HepG2 (cell line): ENCODE data around the gene HDDC3. TPM values are rescaled to one million over a fixed set of nuclear protein-coding genes. Genes with fewer than 3 reads are reported as not detected.

ENCODE experiments used
- DMTF1 ChIP-seq: sonication (generic); formaldehyde crosslinking; IDR thresholded peaks from 2 replicates; pipeline ENCODE4 v1.4.0; 2020; ENCODE audit warnings: mild to moderate bottlenecking, missing genetic modification reagents
- FOXA3 ChIP-seq: IDR thresholded peaks from 2 replicates; pipeline ENCODE4 v1.6.1; 2016; ENCODE audit warnings: missing genetic modification reagents, missing compliant biosample characterization
- MEF2D ChIP-seq: sonication (generic); formaldehyde crosslinking; IDR thresholded peaks from 2 replicates; pipeline ENCODE4 v1.5.1; 2020; ENCODE audit warnings: mild to moderate bottlenecking, missing genetic modification reagents
- MTF1 ChIP-seq: sonication (generic); formaldehyde crosslinking; IDR thresholded peaks from 2 replicates; pipeline ENCODE4 v1.5.0; 2020; ENCODE audit warnings: missing genetic modification reagents
- NFKB2 ChIP-seq: sonication (generic); formaldehyde crosslinking; IDR thresholded peaks from 2 replicates; pipeline ENCODE4 v1.4.0; 2020; ENCODE audit warnings: missing genetic modification reagents, borderline replicate concordance
- ZFP37 ChIP-seq: sonication (generic); formaldehyde crosslinking; IDR thresholded peaks from 2 replicates; pipeline ENCODE4 v1.4.0; 2020; ENCODE audit warnings: missing genetic modification reagents, borderline replicate concordance
- ZNF496 ChIP-seq: sonication (generic); formaldehyde crosslinking; IDR thresholded peaks from 2 replicates; pipeline ENCODE4 v1.8.1; 2023; ENCODE audit warnings: mild to moderate bottlenecking, moderate library complexity, missing genetic modification reagents; ENCODE audit not compliant: insufficient replicate concordance
- ZNF747 ChIP-seq: sonication (generic); formaldehyde crosslinking; IDR thresholded peaks from 2 replicates; pipeline ENCODE4 v1.8.1; 2023; ENCODE audit warnings: missing genetic modification reagents, mild to moderate bottlenecking, borderline replicate concordance
- ZSCAN22 ChIP-seq: sonication (generic); formaldehyde crosslinking; IDR thresholded peaks from 2 replicates; pipeline ENCODE4 v1.4.0; 2020; ENCODE audit warnings: mild to moderate bottlenecking, missing genetic modification reagents
- polyA plus RNA-seq, 8 experiments: library from polyadenylated mRNA; depleted of rRNA in 3 of 8; stranded (reverse) in 7 of 8; unstranded in 1 of 8; fragments of >200 nt; fragmentation: Illumina TruSeq in 4 of 8; extraction: Trizol in 4 of 8; gene quantifications; 2 replicates each; pipeline versions ENCODE4 v1.2.1 to v1.2.3, GENCODE V29; 2011 to 2016; ENCODE audit warnings: low read depth in 4 of 8, missing spikeins in 1 of 8, mixed read lengths in 1 of 8; ENCODE audit not compliant: insufficient read depth in 1 of 8
- total RNA-seq, 5 experiments: library from RNA; depleted of rRNA; stranded (reverse); fragments of >200 nt; fragmentation: Illumina TruSeq; extraction: Trizol; gene quantifications; 2 replicates each; pipeline ENCODE4 v1.2.3, GENCODE V29; 2016; ENCODE audit warnings: low read depth in 1 of 5
- TF ChIP-seq, protein P1 (sequence below), 2 experiments: fragments of 450-650 bp in 1 of 2; sonication (generic) in 1 of 2; formaldehyde crosslinking in 1 of 2; IDR thresholded peaks; 2 replicates each; pipeline versions ENCODE4 v1.6.1 to v1.8.0; 2016 to 2022; ENCODE audit warnings: antibody characterized with exemption in 1 of 2, mild to moderate bottlenecking in 1 of 2, missing genetic modification reagents in 1 of 2
- TF ChIP-seq, protein P2 (sequence below): sonication (generic); formaldehyde crosslinking; IDR thresholded peaks from 2 replicates; pipeline ENCODE4 v1.8.1; 2023; ENCODE audit warnings: mild to moderate bottlenecking, missing genetic modification reagents, borderline replicate concordance
- TF ChIP-seq, protein P3 (sequence below): sonication (generic); formaldehyde crosslinking; IDR thresholded peaks from 2 replicates; pipeline ENCODE4 v1.4.0; 2020; ENCODE audit warnings: missing genetic modification reagents, borderline replicate concordance

HDDC3 gene
- total and polyA plus RNA-seq, 2 of the 13 experiments (the other 11 are each of a cell fraction or from before 2014, with no cell fraction given): 18.7 to 28.3 TPM

DNA sequence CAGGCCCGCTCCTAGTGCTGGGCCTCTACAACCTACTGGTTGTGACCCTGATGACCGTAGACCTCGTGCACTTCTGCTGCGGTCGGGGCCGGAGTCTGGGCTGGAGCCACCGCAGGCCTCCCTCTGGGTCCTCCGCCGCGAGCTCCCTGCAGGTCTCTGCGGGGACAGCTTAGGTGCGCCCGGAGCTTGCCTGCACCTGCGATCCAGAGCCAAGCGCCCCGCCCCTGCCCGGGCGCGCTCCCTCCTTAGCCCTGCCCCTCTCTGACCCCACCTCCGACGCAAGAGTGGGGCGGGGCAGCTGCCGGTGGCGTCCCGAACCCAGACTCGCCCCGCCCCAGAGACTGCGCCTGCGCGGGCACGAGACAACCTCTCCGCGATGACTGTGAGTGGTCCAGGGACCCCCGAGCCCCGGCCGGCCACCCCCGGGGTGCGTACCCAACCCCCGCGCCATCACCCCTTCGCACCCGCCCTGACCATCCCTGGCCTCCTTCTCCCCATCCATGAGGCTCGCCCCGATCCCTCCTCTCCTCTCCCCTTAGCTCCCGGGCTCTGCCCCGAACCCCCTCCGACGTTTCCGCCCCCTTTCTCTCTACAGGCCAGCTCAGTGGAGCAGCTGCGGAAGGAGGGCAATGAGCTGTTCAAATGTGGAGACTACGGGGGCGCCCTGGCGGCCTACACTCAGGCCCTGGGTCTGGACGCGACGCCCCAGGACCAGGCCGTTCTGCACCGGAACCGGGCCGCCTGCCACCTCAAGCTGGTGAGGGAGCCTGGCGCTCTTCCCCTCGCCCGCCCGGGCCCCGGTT, 2.8 kb upstream of the HDDC3 start, which contains the start of gene UNC45A (continued):
- TF ChIP-seq, protein P1, sequence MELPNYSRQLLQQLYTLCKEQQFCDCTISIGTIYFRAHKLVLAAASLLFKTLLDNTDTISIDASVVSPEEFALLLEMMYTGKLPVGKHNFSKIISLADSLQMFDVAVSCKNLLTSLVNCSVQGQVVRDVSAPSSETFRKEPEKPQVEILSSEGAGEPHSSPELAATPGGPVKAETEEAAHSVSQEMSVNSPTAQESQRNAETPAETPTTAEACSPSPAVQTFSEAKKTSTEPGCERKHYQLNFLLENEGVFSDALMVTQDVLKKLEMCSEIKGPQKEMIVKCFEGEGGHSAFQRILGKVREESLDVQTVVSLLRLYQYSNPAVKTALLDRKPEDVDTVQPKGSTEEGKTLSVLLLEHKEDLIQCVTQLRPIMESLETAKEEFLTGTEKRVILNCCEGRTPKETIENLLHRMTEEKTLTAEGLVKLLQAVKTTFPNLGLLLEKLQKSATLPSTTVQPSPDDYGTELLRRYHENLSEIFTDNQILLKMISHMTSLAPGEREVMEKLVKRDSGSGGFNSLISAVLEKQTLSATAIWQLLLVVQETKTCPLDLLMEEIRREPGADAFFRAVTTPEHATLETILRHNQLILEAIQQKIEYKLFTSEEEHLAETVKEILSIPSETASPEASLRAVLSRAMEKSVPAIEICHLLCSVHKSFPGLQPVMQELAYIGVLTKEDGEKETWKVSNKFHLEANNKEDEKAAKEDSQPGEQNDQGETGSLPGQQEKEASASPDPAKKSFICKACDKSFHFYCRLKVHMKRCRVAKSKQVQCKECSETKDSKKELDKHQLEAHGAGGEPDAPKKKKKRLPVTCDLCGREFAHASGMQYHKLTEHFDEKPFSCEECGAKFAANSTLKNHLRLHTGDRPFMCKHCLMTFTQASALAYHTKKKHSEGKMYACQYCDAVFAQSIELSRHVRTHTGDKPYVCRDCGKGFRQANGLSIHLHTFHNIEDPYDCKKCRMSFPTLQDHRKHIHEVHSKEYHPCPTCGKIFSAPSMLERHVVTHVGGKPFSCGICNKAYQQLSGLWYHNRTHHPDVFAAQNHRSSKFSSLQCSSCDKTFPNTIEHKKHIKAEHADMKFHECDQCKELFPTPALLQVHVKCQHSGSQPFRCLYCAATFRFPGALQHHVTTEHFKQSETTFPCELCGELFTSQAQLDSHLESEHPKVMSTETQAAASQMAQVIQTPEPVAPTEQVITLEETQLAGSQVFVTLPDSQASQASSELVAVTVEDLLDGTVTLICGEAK (IDR thresholded peaks at IDR 0.05): no peak
- TF ChIP-seq, protein P1 (CRISPR knock-in tag; IDR thresholded peaks at IDR 0.05): peak; percentile 29; the same call in 1 of the 2 replicates
- TF ChIP-seq FOXA3 (CRISPR knock-in tag) (0 out of 2 replicates have a peak, but pooled peaks have one; percentile 27), ZSCAN22 (no peak), ZNF496 (CRISPR knock-in tag) (no peak), ZFP37 (CRISPR knock-in tag) (no peak), MEF2D (CRISPR knock-in tag) (no peak), MTF1 (CRISPR knock-in tag) (no peak), DMTF1 (CRISPR knock-in tag) (no peak), ZNF747 (CRISPR knock-in tag) (no peak), NFKB2 (CRISPR knock-in tag) (peak; percentile 78; the same call in 1 of the 2 replicates)
- TF ChIP-seq, protein P2, sequence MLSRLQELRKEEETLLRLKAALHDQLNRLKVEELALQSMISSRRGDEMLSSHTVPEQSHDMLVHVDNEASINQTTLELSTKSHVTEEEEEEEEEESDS (CRISPR knock-in tag): no peak
- TF ChIP-seq, protein P3, sequence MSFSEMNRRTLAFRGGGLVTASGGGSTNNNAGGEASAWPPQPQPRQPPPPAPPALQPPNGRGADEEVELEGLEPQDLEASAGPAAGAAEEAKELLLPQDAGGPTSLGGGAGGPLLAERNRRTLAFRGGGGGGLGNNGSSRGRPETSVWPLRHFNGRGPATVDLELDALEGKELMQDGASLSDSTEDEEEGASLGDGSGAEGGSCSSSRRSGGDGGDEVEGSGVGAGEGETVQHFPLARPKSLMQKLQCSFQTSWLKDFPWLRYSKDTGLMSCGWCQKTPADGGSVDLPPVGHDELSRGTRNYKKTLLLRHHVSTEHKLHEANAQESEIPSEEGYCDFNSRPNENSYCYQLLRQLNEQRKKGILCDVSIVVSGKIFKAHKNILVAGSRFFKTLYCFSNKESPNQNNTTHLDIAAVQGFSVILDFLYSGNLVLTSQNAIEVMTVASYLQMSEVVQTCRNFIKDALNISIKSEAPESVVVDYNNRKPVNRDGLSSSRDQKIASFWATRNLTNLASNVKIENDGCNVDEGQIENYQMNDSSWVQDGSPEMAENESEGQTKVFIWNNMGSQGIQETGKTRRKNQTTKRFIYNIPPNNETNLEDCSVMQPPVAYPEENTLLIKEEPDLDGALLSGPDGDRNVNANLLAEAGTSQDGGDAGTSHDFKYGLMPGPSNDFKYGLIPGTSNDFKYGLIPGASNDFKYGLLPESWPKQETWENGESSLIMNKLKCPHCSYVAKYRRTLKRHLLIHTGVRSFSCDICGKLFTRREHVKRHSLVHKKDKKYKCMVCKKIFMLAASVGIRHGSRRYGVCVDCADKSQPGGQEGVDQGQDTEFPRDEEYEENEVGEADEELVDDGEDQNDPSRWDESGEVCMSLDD: 0 out of 2 replicates have a peak, but pooled peaks have one; percentile 48
